Neural cell (in vitro differentiated cells): Measurements from ENCODE around the gene SRC. TPM values are rescaled to one million over a fixed set of nuclear protein-coding genes. Genes with fewer than 3 reads are reported as not detected.

Source experiments
- H2AFZ ChIP-seq: fragments of 200-600, 300-800 bp; sonication (generic), shearing (Covaris generic); 2 replicates; pipeline ENCODE4 v1.6.0; 2014; ENCODE audit warnings: low read depth, mild to moderate bottlenecking, antibody characterized with exemption, low read length, moderate library complexity
- H3F3A ChIP-seq: fragments of 200-600 bp; shearing (Covaris generic); 2 replicates; pipeline ENCODE4 v1.6.1; 2016; ENCODE audit warnings: mild to moderate bottlenecking, moderate library complexity, mixed read lengths, antibody characterized with exemption, low read length; ENCODE audit not compliant: insufficient read depth, poor library complexity, severe bottlenecking
- H3K27ac ChIP-seq: fragments of 200-600, 300-800 bp; sonication (generic), shearing (Covaris generic); 2 replicates; pipeline ENCODE4 v1.5.1; 2014; ENCODE audit warnings: mild to moderate bottlenecking, low read length, moderate library complexity
- H3K27me3 ChIP-seq: fragments of 300-800, 200-600 bp; sonication (generic), shearing (Covaris generic); 2 replicates; pipeline ENCODE4 v1.6.0; 2014; ENCODE audit warnings: mild to moderate bottlenecking, low read depth, low read length, moderate library complexity; ENCODE audit not compliant: insufficient read depth
- H3K36me3 ChIP-seq: fragments of 300-800, 200-600 bp; sonication (generic), shearing (Covaris generic); 2 replicates; pipeline ENCODE4 v1.5.1; 2014; ENCODE audit warnings: mild to moderate bottlenecking, antibody characterized with exemption, low read length, moderate library complexity; ENCODE audit not compliant: insufficient read depth
- H3K4me2 ChIP-seq: fragments of 300-800, 200-600 bp; sonication (generic), shearing (Covaris generic); 2 replicates; pipeline ENCODE4 v1.6.0; 2014; ENCODE audit warnings: mild to moderate bottlenecking, low read length
- H3K4me3 ChIP-seq: fragments of 300-800, 200-600 bp; sonication (generic), shearing (Covaris generic); 2 replicates; pipeline ENCODE4 v1.5.1; 2014; ENCODE audit warnings: mild to moderate bottlenecking, low read length, moderate library complexity
- H3K79me2 ChIP-seq: fragments of 200-600 bp; shearing (Covaris generic); replicated peaks from 2 replicates; pipeline ENCODE4 v1.6.0; 2014; ENCODE audit warnings: mild to moderate bottlenecking, low read length, moderate library complexity; ENCODE audit not compliant: insufficient read depth
- H3K9ac ChIP-seq: fragments of 300-800, 200-600 bp; sonication (generic), shearing (Covaris generic); 2 replicates; pipeline ENCODE4 v1.6.1; 2016; ENCODE audit warnings: mild to moderate bottlenecking, low read length, mixed read lengths
- H3K9me2 ChIP-seq: fragments of 200-600 bp; shearing (Covaris generic); 2 replicates; pipeline ENCODE4 v1.6.1; 2016; ENCODE audit warnings: mild to moderate bottlenecking, low read length, mixed read lengths; ENCODE audit not compliant: insufficient read depth
- H3K9me3 ChIP-seq: fragments of 200-600, 300-800 bp; sonication (generic), shearing (Covaris generic); 2 replicates; pipeline ENCODE4 v1.6.1; 2016; ENCODE audit warnings: mild to moderate bottlenecking, mixed run types, low read length, moderate library complexity, mixed read lengths
- H4K20me1 ChIP-seq: fragments of 200-600 bp; shearing (Covaris generic); 2 replicates; pipeline ENCODE4 v1.6.1; 2016; ENCODE audit warnings: mild to moderate bottlenecking, mixed run types; ENCODE audit not compliant: insufficient read depth
- EP300 ChIP-seq: fragments of 450-650 bp; conservative IDR thresholded peaks from 2 replicates; pipeline ENCODE4 v1.6.1; 2014; ENCODE audit warnings: antibody characterized with exemption, mild to moderate bottlenecking, moderate library complexity; ENCODE audit not compliant: poor library complexity, severe bottlenecking
- EZH2 ChIP-seq: fragments of 200-600, 300-800 bp; shearing (Covaris generic), sonication (generic); IDR thresholded peaks from 2 replicates; pipeline ENCODE4 v1.6.1; 2014; ENCODE audit warnings: antibody characterized with exemption, low read length, borderline replicate concordance, mild to moderate bottlenecking; ENCODE audit not compliant: insufficient read depth, poor library complexity, severe bottlenecking
- MXI1 ChIP-seq: fragments of 450-650 bp; conservative IDR thresholded peaks from 2 replicates; pipeline ENCODE4 v1.6.1; 2014; ENCODE audit warnings: antibody characterized with exemption, mild to moderate bottlenecking; ENCODE audit not compliant: poor library complexity, severe bottlenecking
- POLR2AphosphoS5 ChIP-seq: IDR thresholded peaks from 2 replicates; pipeline ENCODE4 v1.6.1; 2012
- RAD21 ChIP-seq: fragments of 450-650 bp; conservative IDR thresholded peaks from 2 replicates; pipeline ENCODE4 v1.6.1; 2014; ENCODE audit warnings: antibody characterized with exemption, mild to moderate bottlenecking, moderate library complexity
- SMC3 ChIP-seq: fragments of 450-650 bp; conservative IDR thresholded peaks from 2 replicates; pipeline ENCODE4 v1.6.1; 2014; ENCODE audit warnings: antibody characterized with exemption, mild to moderate bottlenecking, moderate library complexity; ENCODE audit not compliant: poor library complexity
- TAF1 ChIP-seq: IDR thresholded peaks from 2 replicates; pipeline ENCODE4 v1.6.1; 2012; ENCODE audit warnings: low read depth
- polyA plus RNA-seq: library from polyadenylated mRNA; depleted of rRNA; stranded (reverse); fragments of >200 nt; gene quantifications from 2 replicates; pipeline ENCODE4 v1.2.3, GENCODE V29; 2014
- TF ChIP-seq, protein P1 (sequence below): fragments of 450-650 bp; IDR thresholded peaks from 2 replicates; pipeline ENCODE4 v1.5.1; 2014; ENCODE audit warnings: antibody characterized with exemption, mild to moderate bottlenecking, moderate library complexity; ENCODE audit not compliant: poor library complexity, severe bottlenecking
- TF ChIP-seq, protein P2 (sequence below): IDR thresholded peaks from 2 replicates; pipeline ENCODE4 v1.6.1; 2012; ENCODE audit warnings: borderline replicate concordance

SRC gene
- polyA plus RNA-seq, 1 donor from 2014 or later: 39.0 TPM

DNA sequence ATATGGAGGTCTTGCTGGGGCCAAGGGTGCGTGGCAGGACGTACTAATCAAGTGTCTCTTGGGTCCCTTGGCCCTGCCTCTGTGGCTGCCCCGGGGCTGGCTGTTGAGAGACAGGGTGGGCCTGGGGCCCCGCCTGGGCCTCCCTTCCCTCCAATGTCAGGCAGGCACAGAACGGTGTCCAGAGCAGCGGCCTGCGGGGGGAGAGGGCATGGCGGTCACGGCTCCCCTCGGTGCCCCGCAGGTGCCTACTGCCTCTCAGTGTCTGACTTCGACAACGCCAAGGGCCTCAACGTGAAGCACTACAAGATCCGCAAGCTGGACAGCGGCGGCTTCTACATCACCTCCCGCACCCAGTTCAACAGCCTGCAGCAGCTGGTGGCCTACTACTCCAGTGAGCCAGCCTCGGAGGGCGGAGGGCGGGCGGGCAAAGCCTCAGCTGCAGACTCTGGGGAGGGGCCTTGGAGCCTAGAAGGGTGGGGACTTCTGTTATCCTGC, 50.0 kb downstream of the SRC start:
- H3F3A ChIP-seq: no peaks in the 10 kb centered on the region
- no peak overlapping the region for H2AFZ ChIP-seq
- TF ChIP-seq TAF1 (no peak), SMC3 (no peak), EP300 (no peak), MXI1 (no peak), EZH2 (no peak), POLR2AphosphoS5 (no peak), RAD21 (no peak)
- TF ChIP-seq, protein P1, sequence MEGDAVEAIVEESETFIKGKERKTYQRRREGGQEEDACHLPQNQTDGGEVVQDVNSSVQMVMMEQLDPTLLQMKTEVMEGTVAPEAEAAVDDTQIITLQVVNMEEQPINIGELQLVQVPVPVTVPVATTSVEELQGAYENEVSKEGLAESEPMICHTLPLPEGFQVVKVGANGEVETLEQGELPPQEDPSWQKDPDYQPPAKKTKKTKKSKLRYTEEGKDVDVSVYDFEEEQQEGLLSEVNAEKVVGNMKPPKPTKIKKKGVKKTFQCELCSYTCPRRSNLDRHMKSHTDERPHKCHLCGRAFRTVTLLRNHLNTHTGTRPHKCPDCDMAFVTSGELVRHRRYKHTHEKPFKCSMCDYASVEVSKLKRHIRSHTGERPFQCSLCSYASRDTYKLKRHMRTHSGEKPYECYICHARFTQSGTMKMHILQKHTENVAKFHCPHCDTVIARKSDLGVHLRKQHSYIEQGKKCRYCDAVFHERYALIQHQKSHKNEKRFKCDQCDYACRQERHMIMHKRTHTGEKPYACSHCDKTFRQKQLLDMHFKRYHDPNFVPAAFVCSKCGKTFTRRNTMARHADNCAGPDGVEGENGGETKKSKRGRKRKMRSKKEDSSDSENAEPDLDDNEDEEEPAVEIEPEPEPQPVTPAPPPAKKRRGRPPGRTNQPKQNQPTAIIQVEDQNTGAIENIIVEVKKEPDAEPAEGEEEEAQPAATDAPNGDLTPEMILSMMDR: no peak
- TF ChIP-seq, protein P2, sequence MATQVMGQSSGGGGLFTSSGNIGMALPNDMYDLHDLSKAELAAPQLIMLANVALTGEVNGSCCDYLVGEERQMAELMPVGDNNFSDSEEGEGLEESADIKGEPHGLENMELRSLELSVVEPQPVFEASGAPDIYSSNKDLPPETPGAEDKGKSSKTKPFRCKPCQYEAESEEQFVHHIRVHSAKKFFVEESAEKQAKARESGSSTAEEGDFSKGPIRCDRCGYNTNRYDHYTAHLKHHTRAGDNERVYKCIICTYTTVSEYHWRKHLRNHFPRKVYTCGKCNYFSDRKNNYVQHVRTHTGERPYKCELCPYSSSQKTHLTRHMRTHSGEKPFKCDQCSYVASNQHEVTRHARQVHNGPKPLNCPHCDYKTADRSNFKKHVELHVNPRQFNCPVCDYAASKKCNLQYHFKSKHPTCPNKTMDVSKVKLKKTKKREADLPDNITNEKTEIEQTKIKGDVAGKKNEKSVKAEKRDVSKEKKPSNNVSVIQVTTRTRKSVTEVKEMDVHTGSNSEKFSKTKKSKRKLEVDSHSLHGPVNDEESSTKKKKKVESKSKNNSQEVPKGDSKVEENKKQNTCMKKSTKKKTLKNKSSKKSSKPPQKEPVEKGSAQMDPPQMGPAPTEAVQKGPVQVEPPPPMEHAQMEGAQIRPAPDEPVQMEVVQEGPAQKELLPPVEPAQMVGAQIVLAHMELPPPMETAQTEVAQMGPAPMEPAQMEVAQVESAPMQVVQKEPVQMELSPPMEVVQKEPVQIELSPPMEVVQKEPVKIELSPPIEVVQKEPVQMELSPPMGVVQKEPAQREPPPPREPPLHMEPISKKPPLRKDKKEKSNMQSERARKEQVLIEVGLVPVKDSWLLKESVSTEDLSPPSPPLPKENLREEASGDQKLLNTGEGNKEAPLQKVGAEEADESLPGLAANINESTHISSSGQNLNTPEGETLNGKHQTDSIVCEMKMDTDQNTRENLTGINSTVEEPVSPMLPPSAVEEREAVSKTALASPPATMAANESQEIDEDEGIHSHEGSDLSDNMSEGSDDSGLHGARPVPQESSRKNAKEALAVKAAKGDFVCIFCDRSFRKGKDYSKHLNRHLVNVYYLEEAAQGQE: no peak
- H3K36me3 ChIP-seq: no peaks in the 10 kb centered on the region
- H3K27ac ChIP-seq: peak overlapping the region; percentile 93
- H3K9me3 ChIP-seq: no peaks in the 10 kb centered on the region
- no peaks in the 10 kb centered on the region for H3K9me2 ChIP-seq
- no peaks in the 10 kb centered on the region for H3K79me2 ChIP-seq
- no peaks in the 10 kb centered on the region for H3K27me3 ChIP-seq
- H3K4me2 ChIP-seq: no peak overlapping the region
- H3K4me3 ChIP-seq: peak overlapping the region; percentile 37
- no peaks in the 10 kb centered on the region for H4K20me1 ChIP-seq
- peak overlapping the region; percentile 73 for H3K9ac ChIP-seq

DNA sequence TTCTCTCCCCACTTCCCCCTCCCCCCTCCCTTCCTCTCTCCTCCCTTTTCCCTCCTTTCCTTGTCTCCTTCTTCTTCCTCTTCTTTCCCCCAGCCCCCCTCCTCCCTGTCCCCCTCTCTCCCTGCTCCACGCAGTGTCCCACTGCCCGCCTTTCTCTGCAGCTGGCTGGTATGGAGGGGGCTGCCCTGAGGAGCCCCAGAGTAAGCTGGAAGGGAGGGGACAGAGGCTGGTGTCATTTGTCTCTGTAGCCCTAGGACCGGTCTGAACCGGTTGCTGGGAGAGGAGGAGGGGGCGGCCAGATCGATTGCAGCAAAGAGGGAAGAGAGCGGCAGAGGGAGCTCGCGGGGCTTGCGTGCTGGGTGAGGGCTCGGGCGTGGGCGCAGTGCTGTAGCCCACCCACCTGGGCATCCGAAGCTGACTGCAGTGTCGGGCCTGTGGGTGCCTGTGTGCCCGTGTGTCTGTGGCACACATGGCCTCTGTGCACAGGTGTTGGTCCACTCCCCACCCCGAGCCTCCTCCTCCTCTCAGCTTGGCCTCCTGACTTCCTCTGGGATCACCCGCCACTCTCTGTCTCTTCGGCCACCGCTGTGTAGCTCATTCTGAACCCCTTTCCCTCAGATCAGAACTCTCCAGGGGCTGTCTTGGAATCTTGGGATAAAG, 50.6 kb downstream of the SRC start:
- H3K9ac ChIP-seq: peak overlapping the region; percentile 73
- H3K9me3 ChIP-seq: no peaks in the 10 kb centered on the region
- peak overlapping the region; percentile 37 for H3K4me3 ChIP-seq
- H3K9me2 ChIP-seq: no peaks in the 10 kb centered on the region
- no peaks in the 10 kb centered on the region for H4K20me1 ChIP-seq
- H3K79me2 ChIP-seq: no peaks in the 10 kb centered on the region
- H3F3A ChIP-seq: no peaks in the 10 kb centered on the region
- peak overlapping the region; percentile 93 for H3K27ac ChIP-seq
- H3K36me3 ChIP-seq: no peaks in the 10 kb centered on the region
- no peak overlapping the region for H2AFZ ChIP-seq
- H3K4me2 ChIP-seq: no peak overlapping the region
- H3K27me3 ChIP-seq: no peaks in the 10 kb centered on the region
- peak; percentile 87 for TF ChIP-seq RAD21
- TF ChIP-seq EP300: peak; percentile 55
- no peak for TF ChIP-seq TAF1
- TF ChIP-seq EZH2: no peak
- TF ChIP-seq MXI1: peak; percentile 54
- TF ChIP-seq POLR2AphosphoS5: peak; percentile 63
- peak; percentile 95 for TF ChIP-seq SMC3
- TF ChIP-seq, protein P1: peak; percentile 92
